ENCODE measurements around the gene PKP1.

Gene PKP1

GRCh38 chr1:201279313-201279712, 4.0 kb upstream of the PKP1 start:
- Histone ChIP-seq H3K4me3 (ENCODE audit: low read length) (no peak overlapping the region), H4K20me1 (ENCODE audit: control insufficient read depth, insufficient read depth, low read depth, low read length) (no peaks in the 10 kb centered on the region), H3K4me2 (ENCODE audit: low read length) (no peak overlapping the region), H3K9me3 (ENCODE audit: control insufficient read depth, insufficient read depth, low read length) (no peaks in the 10 kb centered on the region), H3K27me3 (ENCODE audit: control insufficient read depth, low read length) (peaks cover 3% of the 10 kb centered on the region; the same call in 1 of the 2 replicates), H3K27ac (ENCODE audit: low read depth, low read length) (no peak overlapping the region), H3K4me1 (ENCODE audit: control insufficient read depth, low read length) (no peaks in the 10 kb centered on the region), H3K36me3 (ENCODE audit: control insufficient read depth, low read length) (no peaks in the 10 kb centered on the region), H3K9me2 (replicated peaks; ENCODE audit: control insufficient read depth, low read length) (no peaks in the 10 kb centered on the region), H3F3A (ENCODE audit: control insufficient read depth, insufficient read depth) (no peaks in the 10 kb centered on the region), H3K79me2 (ENCODE audit: control insufficient read depth, low read length) (no peaks in the 10 kb centered on the region)
- no peak for TF ChIP-seq CTCF (IDR thresholded peaks at IDR 0.05; ENCODE audit: low read depth, low read length, poor library complexity, severe bottlenecking)

GRCh38 chr1:201280884-201281283, 2.4 kb upstream of the PKP1 start:
- no peaks in the 10 kb centered on the region for H3K9me3 ChIP-seq (ENCODE audit: control insufficient read depth, insufficient read depth, low read length)
- no peaks in the 10 kb centered on the region for H3F3A ChIP-seq (ENCODE audit: control insufficient read depth, insufficient read depth)

GRCh38 chr1:201281573-201281972, 1.7 kb upstream of the PKP1 start:
- Histone ChIP-seq H3K4me3 (ENCODE audit: low read length) (no peak overlapping the region), H3K9me3 (ENCODE audit: control insufficient read depth, insufficient read depth, low read length) (no peaks in the 10 kb centered on the region), H3F3A (ENCODE audit: control insufficient read depth, insufficient read depth) (no peaks in the 10 kb centered on the region), H3K9me2 (replicated peaks; ENCODE audit: control insufficient read depth, low read length) (no peaks in the 10 kb centered on the region), H3K27me3 (ENCODE audit: control insufficient read depth, low read length) (peaks cover 6% of the 10 kb centered on the region; the same call in 1 of the 2 replicates), H3K4me2 (ENCODE audit: low read length) (no peak overlapping the region), H3K79me2 (ENCODE audit: control insufficient read depth, low read length) (no peaks in the 10 kb centered on the region), H3K36me3 (ENCODE audit: control insufficient read depth, low read length) (no peaks in the 10 kb centered on the region), H4K20me1 (ENCODE audit: control insufficient read depth, insufficient read depth, low read depth, low read length) (no peaks in the 10 kb centered on the region), H3K27ac (ENCODE audit: low read depth, low read length) (no peak overlapping the region), H3K4me1 (ENCODE audit: control insufficient read depth, low read length) (no peaks in the 10 kb centered on the region)
- TF ChIP-seq EZH2phosphoT487 (IDR thresholded peaks at IDR 0.05; ENCODE audit: borderline replicate concordance, low read length): no peak
- no peak for TF ChIP-seq CTCF (IDR thresholded peaks at IDR 0.05; ENCODE audit: low read depth, low read length, poor library complexity, severe bottlenecking)

More at GRCh38 chr1:201280884-201281283, 2.4 kb upstream of the PKP1 start:
- peaks cover 3% of the 10 kb centered on the region; the same call in 1 of the 2 replicates for H3K27me3 ChIP-seq (ENCODE audit: control insufficient read depth, low read length)
- no peaks in the 10 kb centered on the region for H3K79me2 ChIP-seq (ENCODE audit: control insufficient read depth, low read length)
- TF ChIP-seq CTCF (IDR thresholded peaks at IDR 0.05; ENCODE audit: low read depth, low read length, poor library complexity, severe bottlenecking): no peak
- TF ChIP-seq EZH2phosphoT487 (IDR thresholded peaks at IDR 0.05; ENCODE audit: borderline replicate concordance, low read length): no peak
- no peaks in the 10 kb centered on the region for H3K4me1 ChIP-seq (ENCODE audit: control insufficient read depth, low read length)
- no peaks in the 10 kb centered on the region for H3K36me3 ChIP-seq (ENCODE audit: control insufficient read depth, low read length)
- H3K4me2 ChIP-seq (ENCODE audit: low read length): no peak overlapping the region
- no peak overlapping the region for H3K4me3 ChIP-seq (ENCODE audit: low read length)
- no peaks in the 10 kb centered on the region for H4K20me1 ChIP-seq (ENCODE audit: control insufficient read depth, insufficient read depth, low read depth, low read length)
- no peak overlapping the region for H3K27ac ChIP-seq (ENCODE audit: low read depth, low read length)
- H3K9me2 ChIP-seq (replicated peaks; ENCODE audit: control insufficient read depth, low read length): no peaks in the 10 kb centered on the region

- Histone ChIP-seq H3K27ac (ENCODE audit: low read depth, low read length) (no peak overlapping the region), H3K36me3 (ENCODE audit: control insufficient read depth, low read length) (no peaks in the 10 kb centered on the region), H4K20me1 (ENCODE audit: control insufficient read depth, insufficient read depth, low read depth, low read length) (no peaks in the 10 kb centered on the region), H3K79me2 (ENCODE audit: control insufficient read depth, low read length) (no peaks in the 10 kb centered on the region), H3K9me3 (ENCODE audit: control insufficient read depth, insufficient read depth, low read length) (no peaks in the 10 kb centered on the region), H3F3A (ENCODE audit: control insufficient read depth, insufficient read depth) (no peaks in the 10 kb centered on the region), H3K4me2 (ENCODE audit: low read length) (no peak overlapping the region), H3K27me3 (ENCODE audit: control insufficient read depth, low read length) (peaks cover 10% of the 10 kb centered on the region; the same call in 1 of the 2 replicates), H3K4me1 (ENCODE audit: control insufficient read depth, low read length) (no peaks in the 10 kb centered on the region), H3K9me2 (replicated peaks; ENCODE audit: control insufficient read depth, low read length) (no peaks in the 10 kb centered on the region), H3K4me3 (ENCODE audit: low read length) (no peak overlapping the region)
- TF ChIP-seq EZH2phosphoT487 (IDR thresholded peaks at IDR 0.05; ENCODE audit: borderline replicate concordance, low read length) (no peak), CTCF (IDR thresholded peaks at IDR 0.05; ENCODE audit: low read depth, low read length, poor library complexity, severe bottlenecking) (no peak)
These were observed 1.1 kb upstream of the PKP1 start for GRCh38 chr1:201282216-201282615.

Data from DOHH2 (cell line).